GM18868 (cell line): ENCODE measurements around the gene MIB2.
"Not testable (repeated sequence)": the region's sequence is repeated elsewhere in the genome, so short reads cannot be mapped to it uniquely, and the experiment has no call there.

Experiments used
- ATAC-seq: cut with Tn5 transposase; IDR thresholded peaks from one replicate; pipeline ENCODE4 v1.9.1; 2021; ENCODE audit warnings: mild to moderate bottlenecking, moderate library complexity; ENCODE audit not compliant: unreplicated experiment

Gene MIB2

DNA sequence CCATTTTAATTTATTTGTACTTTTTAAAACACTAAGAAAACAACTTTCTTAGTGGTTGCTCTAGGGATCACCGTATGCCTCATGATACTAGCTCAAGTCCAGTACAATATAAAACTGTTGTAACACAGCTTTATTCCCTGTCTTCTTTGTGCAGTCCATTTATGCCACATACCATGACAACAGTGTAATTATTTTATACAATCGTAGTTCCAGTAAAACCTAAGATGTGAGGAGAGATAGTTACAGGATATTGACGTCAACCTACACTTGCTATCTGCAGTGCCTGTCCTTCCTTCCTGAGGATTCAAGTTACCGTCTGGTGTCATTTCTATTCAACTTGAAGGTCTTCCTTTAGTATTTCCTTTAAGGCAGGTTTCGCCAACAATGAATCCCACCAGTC lies 31.0 kb downstream of the MIB2 start:
- ATAC-seq: not testable (repeated sequence)

DNA sequence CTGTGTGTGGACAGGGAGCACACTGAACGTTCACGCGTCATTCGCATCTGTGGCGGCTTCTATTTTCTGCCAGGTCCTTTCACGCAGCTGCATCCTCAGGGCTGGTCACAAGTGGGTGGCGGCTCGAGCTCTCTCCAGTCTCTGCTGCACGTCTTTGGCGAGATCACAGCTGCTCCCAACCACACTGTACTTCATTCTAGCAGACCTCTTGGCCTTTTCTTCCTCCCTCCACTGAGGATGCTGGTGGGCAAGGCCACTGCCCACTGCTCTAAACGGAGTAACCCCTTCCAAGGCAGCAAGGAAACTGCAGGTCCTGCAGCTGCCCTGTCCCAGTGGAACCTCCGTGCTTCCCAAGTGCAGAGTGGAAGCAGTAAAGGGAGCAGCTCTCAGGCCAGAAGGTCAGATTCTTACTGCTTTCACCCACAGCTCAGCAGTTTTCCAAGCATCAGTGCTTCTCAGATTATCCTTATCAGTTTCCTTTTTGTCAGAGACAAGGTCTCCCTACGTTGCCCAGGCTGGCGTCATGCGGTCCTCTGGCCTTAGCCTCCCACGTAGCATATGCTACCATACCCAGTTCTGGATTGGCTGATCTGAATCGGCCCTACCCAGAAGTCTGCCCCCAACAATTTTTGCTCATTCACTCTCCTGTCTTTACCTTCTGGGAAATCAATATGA lies 32.4 kb downstream of the MIB2 start:
- not testable (repeated sequence) for ATAC-seq

DNA sequence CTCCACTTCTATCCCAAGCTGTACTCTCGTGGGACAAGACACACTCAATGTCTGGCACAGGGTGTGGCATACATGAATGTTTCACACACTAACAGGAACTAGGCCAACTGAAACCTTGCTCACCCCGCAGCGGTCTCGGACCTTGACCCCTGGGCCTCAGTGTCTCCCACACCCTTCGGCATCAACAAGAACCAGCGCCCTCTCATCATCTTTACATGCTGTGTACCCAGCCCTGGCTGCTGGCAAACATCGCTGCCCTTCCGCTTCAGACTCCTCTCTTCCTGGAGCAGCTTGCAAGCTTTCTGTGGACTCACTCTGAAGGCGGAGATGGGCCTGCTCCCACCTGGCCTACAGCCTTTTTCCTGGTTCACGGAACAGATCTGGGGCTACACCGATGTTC lies 33.0 kb downstream of the MIB2 start:
- ATAC-seq: not testable (repeated sequence)

DNA sequence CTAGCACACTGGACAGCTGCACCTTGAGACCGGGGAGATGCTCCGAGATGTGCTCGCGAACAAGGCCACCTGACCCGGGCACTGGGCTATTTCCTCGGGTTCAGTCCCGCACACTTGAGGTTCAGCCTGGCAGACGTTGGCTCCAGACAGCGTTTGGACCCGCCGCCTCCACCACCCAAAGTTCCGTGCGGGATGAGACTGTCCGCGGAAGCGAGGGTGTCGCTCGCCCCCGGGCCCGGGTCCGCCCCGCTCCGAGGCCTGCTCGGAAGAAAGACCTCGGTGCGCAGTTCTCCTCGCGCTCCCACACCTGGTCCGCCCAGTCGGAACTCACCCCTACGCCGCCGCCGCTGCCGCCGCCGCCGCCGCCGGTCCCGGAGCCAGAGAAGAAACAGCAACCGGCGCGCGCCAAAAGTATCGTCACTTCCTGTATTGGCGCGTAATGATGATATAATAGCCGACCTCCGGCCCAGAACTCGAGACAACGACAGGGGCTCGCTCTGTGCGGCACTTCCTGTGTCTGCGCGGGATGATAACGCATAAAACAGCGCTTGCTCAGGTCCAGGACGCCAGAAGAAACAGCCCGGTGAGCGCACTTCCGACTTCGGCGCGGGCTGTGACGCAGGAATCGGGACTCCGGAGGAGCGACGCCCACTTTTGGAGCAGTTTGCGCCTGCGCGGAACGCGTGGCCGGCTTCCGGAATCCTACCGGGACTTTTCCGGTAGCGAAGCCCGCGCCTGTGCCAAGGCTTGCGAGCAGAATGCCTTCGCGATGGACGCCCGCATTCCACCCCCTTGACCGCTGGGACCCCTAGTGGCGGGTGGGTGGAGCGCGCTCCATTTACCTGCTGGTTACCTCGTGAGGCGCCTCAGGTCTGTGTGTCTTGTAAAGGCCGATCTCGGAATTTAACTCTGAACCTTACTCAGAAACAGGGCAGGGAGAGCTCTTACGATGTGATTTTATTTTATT lies 43.6 kb downstream of the MIB2 start, which contains the start of gene CDK11B:
TSS of gene CDK11B (minus strand) at position 422 of the 967 bp plus-strand sequence. CDS start 1,519 bp downstream, outside the sequence.
- peak; percentile 82 for ATAC-seq

DNA sequence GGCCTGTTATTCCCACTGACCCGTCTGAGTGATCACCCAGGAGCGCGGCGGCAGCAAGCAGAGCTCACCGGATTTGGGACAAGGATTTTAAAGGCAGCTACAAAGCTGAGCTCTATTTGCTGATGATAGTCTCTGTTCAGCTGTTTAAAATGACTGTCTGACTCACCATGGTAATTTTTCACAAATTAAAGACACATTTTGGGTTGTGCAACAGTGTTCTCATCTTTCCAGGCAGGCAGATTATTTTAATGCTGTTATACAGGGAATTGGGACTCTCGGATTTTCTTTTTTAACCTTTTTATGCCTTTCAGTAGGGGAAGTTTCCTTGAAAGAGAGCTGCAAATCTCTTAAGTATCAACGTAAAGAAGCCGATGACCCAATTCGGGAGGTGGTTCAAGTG lies 47.1 kb downstream of the MIB2 start:
- ATAC-seq: not testable (repeated sequence)

DNA sequence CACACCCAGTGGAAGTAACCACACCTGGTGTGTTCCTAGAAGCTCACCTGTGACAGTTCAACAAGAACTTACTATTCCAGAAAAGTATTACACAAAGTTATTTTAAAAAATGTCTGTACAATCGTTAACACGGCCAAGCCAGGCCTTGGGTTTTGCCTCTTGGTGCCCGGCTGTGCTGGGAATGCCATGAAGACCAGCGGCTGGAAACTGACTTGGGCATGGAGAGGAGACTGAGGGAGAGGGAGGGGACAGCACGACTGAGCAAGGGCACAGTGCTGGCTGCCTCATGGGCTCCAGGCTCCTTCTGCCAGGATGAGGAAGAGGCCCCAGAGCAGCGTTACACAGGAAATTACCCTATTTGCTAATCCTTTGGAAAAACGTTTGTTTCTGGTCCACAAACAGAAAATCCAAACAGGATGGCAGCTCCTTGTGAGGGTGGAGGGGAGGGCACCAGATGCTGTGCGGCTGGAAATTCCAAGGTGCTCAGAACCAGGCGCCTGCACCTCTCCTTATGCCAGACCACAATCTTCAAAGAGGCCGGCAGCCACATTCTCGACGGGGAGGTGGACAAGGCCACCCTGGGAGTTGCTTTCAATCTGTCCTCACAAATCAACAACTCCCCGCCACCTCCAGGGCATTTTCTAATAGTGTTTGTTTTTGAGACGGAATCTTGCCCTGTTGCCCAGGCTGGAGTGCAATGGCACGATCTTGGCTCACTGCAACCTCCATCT lies 47.7 kb downstream of the MIB2 start:
- not testable (repeated sequence) for ATAC-seq

DNA sequence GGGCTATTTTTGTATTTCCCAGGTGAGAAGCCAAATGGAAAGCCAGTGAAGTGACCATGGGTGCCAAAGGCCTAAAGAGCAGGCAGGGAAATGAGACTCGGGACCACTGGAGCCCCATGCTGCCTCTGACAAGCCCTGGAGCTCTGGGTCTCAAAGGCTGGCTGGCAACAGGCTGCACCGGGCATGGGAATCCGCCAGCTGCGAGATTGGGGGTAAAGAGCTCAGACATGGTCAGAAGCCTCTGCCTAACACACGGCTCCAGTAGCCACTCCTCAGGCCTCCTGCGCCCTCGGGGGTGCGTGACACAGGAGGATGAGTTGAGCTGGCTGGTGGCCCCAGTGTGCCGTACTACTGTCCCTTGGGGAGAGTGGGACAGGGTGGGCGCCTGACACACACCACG lies 49.0 kb downstream of the MIB2 start:
- not testable (repeated sequence) for ATAC-seq

DNA sequence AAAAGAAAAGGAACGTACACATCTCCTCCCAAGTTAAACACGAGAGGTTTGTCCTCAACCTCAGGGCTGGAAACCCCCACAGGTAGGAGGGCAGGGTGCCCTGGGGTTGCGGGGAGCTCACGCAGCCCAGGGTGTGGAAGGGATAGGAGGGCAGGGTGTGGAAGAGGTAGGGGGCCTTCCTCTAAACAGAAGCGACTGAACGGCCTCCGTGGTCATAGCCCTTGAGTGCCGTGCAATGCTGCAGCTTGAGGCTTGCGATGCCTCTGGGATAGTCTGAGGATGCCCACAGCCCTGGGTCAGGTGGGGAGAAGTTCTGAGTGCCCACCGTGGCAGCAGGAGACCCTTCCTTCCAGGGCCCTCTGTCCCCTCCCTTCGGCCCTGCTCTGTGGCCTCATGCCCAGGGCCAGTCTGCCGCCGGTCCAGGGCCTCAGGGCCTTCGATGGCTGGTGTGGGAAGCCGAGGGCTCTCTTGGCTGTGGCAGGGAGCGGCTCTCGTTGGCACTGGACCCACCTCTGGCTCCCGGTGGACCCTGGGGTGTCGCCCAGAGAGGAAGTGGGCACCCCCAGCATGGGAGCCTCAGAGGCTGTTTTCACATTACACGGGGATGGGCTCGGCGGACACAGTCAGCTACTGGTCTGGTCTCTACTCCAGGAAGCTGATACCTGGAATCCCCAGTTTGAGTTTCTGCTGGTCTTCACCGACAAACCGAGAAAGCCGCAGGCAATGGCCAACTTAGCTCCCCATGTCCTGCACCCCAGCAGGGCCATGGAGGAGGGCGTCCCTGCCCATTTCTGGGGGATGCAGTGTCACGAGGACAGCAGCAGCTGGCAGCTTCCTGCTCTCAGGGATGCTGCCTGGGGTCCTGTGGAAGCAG lies 49.9 kb downstream of the MIB2 start:
- ATAC-seq: no peak

DNA sequence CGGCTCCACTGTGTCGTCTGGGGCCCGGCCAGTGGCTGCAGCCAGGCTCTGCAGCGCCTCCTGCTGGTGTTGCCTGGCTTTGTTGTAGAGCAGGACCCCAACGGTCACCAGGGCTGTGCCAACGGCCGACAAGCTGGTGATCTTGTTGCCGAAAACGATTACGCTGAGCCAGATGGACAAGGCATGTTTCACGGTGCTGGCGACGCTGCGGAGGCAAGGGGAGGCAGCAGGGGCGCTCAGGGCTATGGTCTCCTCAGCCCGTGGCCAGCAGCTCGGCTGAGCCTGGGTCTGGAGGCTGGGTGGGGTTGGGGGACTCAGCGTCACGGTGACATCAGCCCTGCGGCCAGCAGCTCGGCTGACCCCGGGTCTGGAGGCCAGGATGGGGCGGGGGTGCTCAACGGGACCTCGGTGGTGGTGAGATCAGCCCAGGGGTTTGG lies 50.5 kb downstream of the MIB2 start:
- ATAC-seq: no peak

DNA sequence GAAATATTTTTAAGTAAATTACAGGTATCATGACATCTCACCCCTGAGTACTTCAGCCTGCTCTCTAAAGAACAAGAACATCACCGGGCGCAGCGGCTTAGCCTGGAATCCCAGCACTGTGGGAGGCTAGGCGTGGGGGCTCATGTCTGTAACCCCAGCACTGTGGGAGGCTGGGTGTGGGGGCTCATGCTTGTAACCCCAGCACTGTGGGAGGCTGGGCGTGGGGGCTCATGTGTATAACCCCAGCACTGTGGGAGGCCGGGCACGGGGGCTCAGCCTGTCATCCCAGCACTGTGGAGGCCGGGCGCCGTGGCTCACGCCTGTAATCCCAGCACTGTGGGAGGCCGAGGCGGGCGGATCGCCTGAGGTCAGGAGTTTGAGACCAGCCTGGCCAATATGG lies 51.2 kb downstream of the MIB2 start:
- no peak for ATAC-seq

DNA sequence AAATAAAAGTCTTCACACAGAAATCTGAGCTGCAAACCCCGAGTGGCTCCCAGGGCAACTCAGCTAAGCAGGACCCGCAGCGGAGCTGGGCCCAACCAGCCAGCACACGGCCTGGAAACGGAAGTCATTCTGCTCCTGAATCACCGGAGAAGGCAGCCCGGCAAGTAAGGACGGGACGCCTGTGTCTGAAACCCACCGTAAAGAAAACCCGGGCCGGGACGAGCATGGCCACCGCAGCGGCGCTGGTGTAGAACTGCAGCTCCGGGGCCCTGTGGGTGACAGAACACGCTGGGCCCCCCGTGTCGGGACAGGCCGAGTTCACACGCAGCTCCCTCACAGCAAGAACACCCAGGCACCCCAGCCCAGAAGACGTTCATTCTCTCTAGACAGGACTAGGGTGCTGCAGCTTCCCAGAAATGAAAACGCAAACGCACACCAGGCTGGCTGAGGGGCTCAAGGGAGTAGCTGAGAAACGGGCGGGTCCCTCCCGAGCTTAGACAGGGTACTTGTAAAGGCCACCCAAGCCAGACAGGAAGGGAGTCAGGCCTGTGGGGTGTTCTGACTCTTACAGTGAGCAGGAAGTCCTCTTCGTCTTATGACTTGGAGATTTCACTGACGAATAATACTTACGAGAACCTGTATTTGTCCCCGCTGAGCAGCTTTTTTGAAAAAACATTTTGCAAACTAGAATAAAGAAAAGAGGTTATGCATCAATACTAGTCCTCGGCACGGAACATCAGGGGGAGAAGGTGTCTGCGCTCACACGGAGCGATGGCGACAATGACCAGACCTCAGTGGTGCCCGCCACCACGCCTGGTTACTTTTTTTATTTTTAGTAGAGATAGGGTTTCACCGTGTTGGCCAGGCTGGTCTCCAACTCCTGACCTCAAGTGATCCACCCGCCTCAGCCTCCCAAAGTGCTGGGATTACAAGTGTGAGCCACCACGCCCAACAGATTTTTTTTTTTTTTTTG lies 54.5 kb downstream of the MIB2 start:
- no peak for ATAC-seq

DNA sequence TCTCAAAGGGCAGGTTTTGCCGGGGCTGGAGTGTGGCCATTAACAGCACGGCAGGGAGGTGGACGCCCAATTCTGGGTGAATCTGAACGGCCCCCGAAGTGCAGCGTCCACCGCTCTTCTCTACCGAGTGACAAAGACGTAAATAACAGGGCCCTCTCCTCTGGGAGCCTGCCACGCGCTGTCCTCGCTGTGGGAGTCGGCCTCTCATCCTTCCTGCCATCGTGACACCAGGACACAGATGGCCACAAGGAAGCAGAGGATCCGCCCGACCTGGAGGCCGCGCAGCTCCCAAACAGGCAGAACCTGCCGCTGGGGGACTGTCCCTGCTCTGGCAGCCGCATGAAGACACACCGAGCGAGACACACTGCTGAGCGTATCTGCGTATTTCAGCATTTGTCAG lies 55.6 kb downstream of the MIB2 start:
- ATAC-seq: no peak

DNA sequence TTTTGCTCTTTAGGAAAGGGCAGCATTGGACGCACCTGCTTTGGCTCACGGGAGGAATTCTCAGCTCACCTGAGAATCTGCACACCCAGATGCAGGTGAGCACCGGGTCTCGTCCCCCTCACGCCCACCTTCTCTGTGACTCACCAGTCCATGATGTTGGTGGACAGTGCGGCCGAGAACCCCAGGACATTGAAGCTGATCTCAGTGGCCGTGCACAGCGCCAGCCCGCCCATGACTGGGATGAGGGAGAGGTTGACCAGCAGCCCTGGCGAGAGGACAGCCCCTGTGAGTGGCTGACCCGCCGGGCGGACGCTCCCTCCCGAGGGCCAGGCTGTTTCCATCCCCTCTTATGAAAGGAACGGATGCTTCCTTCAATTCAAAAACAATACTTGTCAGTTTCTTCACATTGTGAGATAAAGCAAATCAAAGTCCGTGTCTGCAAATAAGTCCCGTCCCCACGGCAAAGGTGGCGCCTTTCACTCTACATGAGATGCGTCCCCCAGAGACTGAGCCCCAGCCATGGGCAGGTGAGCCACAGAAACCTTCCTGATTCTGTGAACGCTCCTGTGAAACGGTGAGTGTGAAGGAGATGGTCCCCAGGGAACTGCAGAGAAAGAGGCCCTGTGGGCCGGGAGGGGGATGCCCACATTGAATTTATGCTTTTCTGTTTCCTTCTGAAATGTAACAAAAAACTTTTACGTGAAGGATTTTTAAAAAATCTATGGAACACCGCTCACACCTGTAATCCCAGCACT lies 56.2 kb downstream of the MIB2 start:
- no peak for ATAC-seq

DNA sequence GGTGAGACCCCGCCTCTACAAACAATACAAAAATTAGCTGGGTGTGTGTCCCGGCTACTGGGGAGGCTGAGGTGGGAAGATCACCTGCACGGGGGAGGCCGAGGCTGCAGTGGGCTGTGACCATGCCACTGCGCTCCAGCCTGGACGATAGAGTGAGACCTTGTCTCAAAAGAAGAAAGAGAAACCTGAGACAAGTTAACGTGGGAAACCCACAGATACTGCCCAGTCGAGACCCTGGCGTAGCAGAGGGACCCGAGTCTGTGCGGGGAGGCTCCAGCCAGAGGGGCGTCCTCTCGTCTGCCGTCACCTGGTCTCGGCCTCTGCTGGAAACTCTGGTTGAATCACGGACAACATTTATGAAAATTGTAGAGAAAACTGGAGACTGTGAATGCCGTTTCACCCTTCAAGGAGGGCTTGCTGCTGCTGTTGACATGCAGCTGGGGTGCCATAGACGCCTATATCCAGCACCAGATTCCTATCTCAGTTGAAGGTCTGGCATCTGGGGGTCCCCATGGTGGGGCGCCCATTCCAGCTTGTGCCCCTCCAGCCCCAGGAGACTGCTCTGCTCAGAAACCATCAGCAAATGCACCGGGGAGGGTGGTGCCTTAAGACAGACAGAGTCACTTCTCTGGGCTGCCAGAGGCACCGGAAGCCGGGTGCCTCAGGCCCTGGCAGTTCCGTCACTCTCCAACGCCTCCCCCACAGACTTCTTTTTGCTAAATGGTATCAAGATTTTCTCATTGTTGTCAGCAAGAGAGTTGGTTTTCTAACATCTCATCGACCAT lies 57.1 kb downstream of the MIB2 start:
- ATAC-seq: no peak

DNA sequence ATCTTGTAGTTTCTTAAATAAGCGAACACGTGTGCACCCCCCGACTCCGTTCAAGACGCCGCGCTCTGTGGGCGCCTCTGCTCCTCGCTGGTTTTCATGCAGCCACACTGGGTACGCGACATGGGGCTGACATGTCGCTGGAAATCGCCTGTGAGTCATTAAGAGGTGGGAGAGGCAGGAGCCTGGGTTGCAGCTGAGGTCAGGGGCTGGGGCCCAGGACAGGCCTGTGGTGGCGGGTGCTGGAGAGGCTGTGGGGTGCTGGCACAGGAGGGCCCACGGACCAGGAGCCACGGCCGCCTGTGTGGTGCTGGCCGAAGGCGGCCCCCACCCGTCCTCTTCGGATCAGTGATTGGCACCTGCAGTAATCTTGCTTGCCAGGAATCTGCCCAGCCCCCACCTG lies 59.5 kb downstream of the MIB2 start:
- not testable (repeated sequence) for ATAC-seq

DNA sequence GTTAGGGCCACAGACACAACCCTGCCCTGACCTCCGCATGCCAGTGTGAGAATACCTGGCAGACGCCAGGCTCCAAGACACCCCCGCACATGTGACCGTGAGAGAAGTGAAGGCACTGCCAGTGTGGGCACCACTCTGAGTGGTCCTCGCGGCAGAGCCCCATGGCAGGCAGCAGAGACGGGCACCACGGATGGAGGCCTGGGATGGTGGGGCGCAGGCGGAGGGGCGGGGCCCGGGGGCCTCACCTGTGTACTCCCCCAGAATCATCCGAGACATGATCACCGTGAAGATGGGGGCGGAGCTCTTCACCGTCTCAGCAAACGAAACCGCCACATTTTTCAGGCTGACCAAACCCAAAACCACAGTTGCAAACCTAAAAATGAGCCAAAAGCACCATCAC lies 59.9 kb downstream of the MIB2 start:
- not testable (repeated sequence) for ATAC-seq

DNA sequence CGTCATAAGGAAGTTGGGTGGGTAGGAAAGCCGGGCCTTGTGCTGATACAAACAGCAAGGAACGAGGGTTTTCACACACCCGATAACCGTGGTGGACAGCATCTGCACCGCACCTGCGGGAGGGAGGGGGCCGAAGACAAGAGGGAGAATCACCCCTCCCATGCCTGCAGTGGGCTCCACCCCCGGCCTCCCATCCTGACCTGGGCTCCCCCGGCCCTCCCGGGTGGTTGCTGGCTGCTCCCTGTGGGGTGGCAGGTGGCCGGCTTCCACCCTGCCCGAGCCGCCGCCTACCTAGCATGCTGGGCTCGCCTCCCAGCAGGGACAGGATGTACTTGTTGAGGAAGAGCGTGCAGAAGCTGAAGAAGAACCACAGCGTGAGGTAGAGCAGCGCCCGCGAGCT lies 60.8 kb downstream of the MIB2 start:
- ATAC-seq: not testable (repeated sequence)
